ENCODE measurements around the gene HCAR2.

- TF ChIP-seq CTCF (conservative IDR thresholded peaks at IDR 0.05; ENCODE audit: low read length) (no peak), EZH2phosphoT487 (IDR thresholded peaks at IDR 0.05; ENCODE audit: borderline replicate concordance) (no peak)
These were observed 34.9 kb downstream of the HCAR2 start for GRCh38 chr12:122668268-122668667.

Measured in Loucy (cell line).